Loucy (cell line): ENCODE measurements around the gene LMX1B.

ENCODE experiments used
- CTCF ChIP-seq: fragments of 200-600 bp; sonication (generic); conservative IDR thresholded peaks from 2 replicates; pipeline ENCODE4 v1.5.1; 2014; ENCODE audit warnings: mild to moderate bottlenecking, antibody characterized with exemption, low read length
- EZH2phosphoT487 ChIP-seq: fragments of 200-600 bp; IDR thresholded peaks from 2 replicates; pipeline ENCODE4 v1.6.1; 2018; ENCODE audit warnings: antibody characterized with exemption, mild to moderate bottlenecking, moderate library complexity, borderline replicate concordance

GRCh38 chr9:126582427-126582826, 31.3 kb upstream of the LMX1B start:
- TF ChIP-seq CTCF (no peak), EZH2phosphoT487 (no peak)
